CD14-positive monocyte (primary cell): ENCODE measurements around the gene ZC3H11A. TPM values are rescaled to one million over a fixed set of nuclear protein-coding genes. Genes with fewer than 3 reads are reported as not detected.

Experiments used
- DNase-seq, 3 donors: peaks; one replicate each; pipeline ENCODE4 v3.0.0-alpha.2; 2011 to 2022
- H2AFZ ChIP-seq: 2 replicates; pipeline ENCODE4 v1.6.0; 2012; ENCODE audit warnings: mild to moderate bottlenecking, low read depth, low read length, inconsistent platforms; ENCODE audit not compliant: insufficient read depth, poor library complexity, severe bottlenecking
- H3K27ac ChIP-seq, 2 donors: 1 replicate in 1 of 2; 2 replicates in 1 of 2; pipeline ENCODE4 v1.5.1; 2012 to 2013; ENCODE audit warnings: low read length in 2 of 2, control low read depth in 1 of 2, inconsistent platforms in 1 of 2, low read depth in 1 of 2, mild to moderate bottlenecking in 1 of 2
- H3K27me3 ChIP-seq, 2 donors: one replicate each; pipeline versions ENCODE4 v1.6.0 to v1.6.1; 2011 to 2013; ENCODE audit warnings: low read length in 2 of 2; ENCODE audit not compliant: control insufficient read depth in 2 of 2, insufficient read depth in 2 of 2
- H3K36me3 ChIP-seq, 2 donors: replicated peaks in 1 of 2; 1 replicate in 1 of 2; 2 replicates in 1 of 2; pipeline versions ENCODE4 v1.5.1 to v1.6.1; 2012 to 2013; ENCODE audit warnings: low read length in 2 of 2, control low read depth in 1 of 2, inconsistent platforms in 1 of 2, mild to moderate bottlenecking in 1 of 2; ENCODE audit not compliant: insufficient read depth in 2 of 2, control insufficient read depth in 1 of 2
- H3K4me1 ChIP-seq, 2 donors: 1 replicate in 1 of 2; 2 replicates in 1 of 2; pipeline versions ENCODE4 v1.5.1 to v1.6.1; 2012 to 2013; ENCODE audit warnings: low read length in 2 of 2, control low read depth in 1 of 2, inconsistent platforms in 1 of 2, mild to moderate bottlenecking in 1 of 2, moderate library complexity in 1 of 2; ENCODE audit not compliant: insufficient read depth in 2 of 2, control insufficient read depth in 1 of 2
- H3K4me2 ChIP-seq: replicated peaks from 2 replicates; pipeline ENCODE3; 2012; ENCODE audit warnings: low read length, moderate library complexity, mild to moderate bottlenecking; ENCODE audit not compliant: poor library complexity, severe bottlenecking; ENCODE audit errors: extremely low read depth
- H3K4me3 ChIP-seq, 3 experiments: fragments of 200-600 bp in 1 of 3; sonication (generic) in 1 of 3; replicated peaks in 1 of 3; 1 replicate in 2 of 3; 2 replicates in 1 of 3; pipeline ENCODE4 v1.5.1; 2011 to 2013; ENCODE audit warnings: low read length in 3 of 3, mild to moderate bottlenecking in 3 of 3, control low read depth in 2 of 3, low read depth in 2 of 3, inconsistent platforms in 1 of 3, moderate library complexity in 1 of 3
- H3K79me2 ChIP-seq: 2 replicates; pipeline ENCODE4 v1.6.0; 2012; ENCODE audit warnings: mild to moderate bottlenecking, control low read depth, inconsistent platforms, low read length, moderate library complexity; ENCODE audit not compliant: insufficient read depth
- H3K9ac ChIP-seq: 2 replicates; pipeline ENCODE4 v1.6.0; 2017; ENCODE audit warnings: low read length, mild to moderate bottlenecking; ENCODE audit not compliant: insufficient read depth, poor library complexity, severe bottlenecking
- H3K9me3 ChIP-seq, 2 donors: replicated peaks in 1 of 2; 1 replicate in 1 of 2; 2 replicates in 1 of 2; pipeline versions ENCODE4 v1.5.1 to v1.6.1; 2012 to 2013; ENCODE audit warnings: low read length in 2 of 2, control low read depth in 1 of 2; ENCODE audit not compliant: control insufficient read depth in 1 of 2, insufficient read depth in 1 of 2
- H4K20me1 ChIP-seq: 2 replicates; pipeline ENCODE4 v1.6.0; 2012; ENCODE audit warnings: mild to moderate bottlenecking, low read length, control low read depth, moderate library complexity; ENCODE audit not compliant: insufficient read depth
- H3K27ac Mint-ChIP-seq, 7 donors: one replicate each; pipeline ENCODE4 v1.8.0; 2020; ENCODE audit warnings: mild to moderate bottlenecking in 7 of 7, mixed read lengths in 7 of 7, moderate library complexity in 6 of 7, inconsistent platforms in 2 of 7
- H3K27me3 Mint-ChIP-seq, 3 donors: one replicate each; pipeline ENCODE4 v1.8.0; 2021 to 2022; ENCODE audit warnings: low read depth in 3 of 3, mild to moderate bottlenecking in 3 of 3, mixed read lengths in 3 of 3, moderate library complexity in 3 of 3, inconsistent platforms in 1 of 3
- H3K36me3 Mint-ChIP-seq, 2 donors: one replicate each; pipeline ENCODE4 v1.8.0; 2020; ENCODE audit warnings: mixed read lengths in 2 of 2, inconsistent platforms in 1 of 2, mild to moderate bottlenecking in 1 of 2
- H3K4me1 Mint-ChIP-seq: one replicate; pipeline ENCODE4 v1.8.0; 2020; ENCODE audit warnings: mild to moderate bottlenecking, mixed read lengths
- H3K4me3 Mint-ChIP-seq, 2 donors: one replicate each; pipeline ENCODE4 v1.8.0; 2020; ENCODE audit warnings: mild to moderate bottlenecking in 2 of 2, mixed read lengths in 2 of 2, moderate library complexity in 1 of 2
- H3K9me3 Mint-ChIP-seq, 7 donors: one replicate each; pipeline ENCODE4 v1.8.0; 2020 to 2022; ENCODE audit warnings: mixed read lengths in 7 of 7, mild to moderate bottlenecking in 6 of 7, moderate library complexity in 6 of 7, inconsistent platforms in 2 of 7
- WGBS: methylation state at CpG from one replicate; pipeline ENCODE4 v1.1.5; 2013; ENCODE audit warnings: missing lambda C conversion rate; ENCODE audit not compliant: insufficient coverage; 5-methylcytosine and 5-hydroxymethylcytosine counted together
- intact Hi-C, 2 donors: fragments of 100-400 bp; cut with micrococcal nuclease; formaldehyde crosslinking; loops; one replicate each; pipeline versions ENCODE4 v1.15.0 to v1.15.1; 2023
- polyA plus RNA-seq, 3 donors: library from polyadenylated mRNA; depleted of rRNA in 1 of 3; unstranded in 2 of 3; stranded (reverse) in 1 of 3; fragments of 300-500 nt in 2 of 3; fragments of >200 nt in 1 of 3; fragmentation: Illumina TruSeq in 2 of 3; gene quantifications; 1 replicate in 2 of 3; 2 replicates in 1 of 3; pipeline ENCODE4 v1.2.3, GENCODE V29; 2012 to 2021
- TF ChIP-seq, protein P1 (sequence below): fragments of 200-600 bp; IDR thresholded peaks from one replicate; pipeline ENCODE4 v1.8.0; 2022; ENCODE audit warnings: antibody characterized with exemption, mild to moderate bottlenecking

Gene ZC3H11A
- polyA plus RNA-seq, 3 donors: 17.8 to 59.0 (median 23.2) TPM

GRCh38 chr1:203799157-203799556, 3.7 kb downstream of the ZC3H11A start:
- TF ChIP-seq, protein P1, sequence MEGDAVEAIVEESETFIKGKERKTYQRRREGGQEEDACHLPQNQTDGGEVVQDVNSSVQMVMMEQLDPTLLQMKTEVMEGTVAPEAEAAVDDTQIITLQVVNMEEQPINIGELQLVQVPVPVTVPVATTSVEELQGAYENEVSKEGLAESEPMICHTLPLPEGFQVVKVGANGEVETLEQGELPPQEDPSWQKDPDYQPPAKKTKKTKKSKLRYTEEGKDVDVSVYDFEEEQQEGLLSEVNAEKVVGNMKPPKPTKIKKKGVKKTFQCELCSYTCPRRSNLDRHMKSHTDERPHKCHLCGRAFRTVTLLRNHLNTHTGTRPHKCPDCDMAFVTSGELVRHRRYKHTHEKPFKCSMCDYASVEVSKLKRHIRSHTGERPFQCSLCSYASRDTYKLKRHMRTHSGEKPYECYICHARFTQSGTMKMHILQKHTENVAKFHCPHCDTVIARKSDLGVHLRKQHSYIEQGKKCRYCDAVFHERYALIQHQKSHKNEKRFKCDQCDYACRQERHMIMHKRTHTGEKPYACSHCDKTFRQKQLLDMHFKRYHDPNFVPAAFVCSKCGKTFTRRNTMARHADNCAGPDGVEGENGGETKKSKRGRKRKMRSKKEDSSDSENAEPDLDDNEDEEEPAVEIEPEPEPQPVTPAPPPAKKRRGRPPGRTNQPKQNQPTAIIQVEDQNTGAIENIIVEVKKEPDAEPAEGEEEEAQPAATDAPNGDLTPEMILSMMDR: no peak
- Histone ChIP-seq H3K4me2 (no peak overlapping the region), H3K27me3 (no peaks in the 10 kb centered on the region), H3K4me1 (peaks cover 15 to 26% of the 10 kb centered on the region in 2 donors), H3K9ac (no peak overlapping the region), H2AFZ (no peak overlapping the region), H3K36me3 (peaks cover 18 to 65% of the 10 kb centered on the region in 2 donors), H3K9me3 (no peaks in the 10 kb centered on the region), H3K79me2 (peaks cover 86% of the 10 kb centered on the region), H3K27ac (no peak overlapping the region), H4K20me1 (peaks cover 83% of the 10 kb centered on the region), H3K4me3 (no peak overlapping the region)
- H3K4me1 Mint-ChIP-seq: peaks cover 36% of the 10 kb centered on the region
- WGBS: 100% methylated on average over 4 of the region's 4 CpGs
- H3K36me3 Mint-ChIP-seq: peaks cover 34 to 45% of the 10 kb centered on the region in 2 donors
- H3K4me3 Mint-ChIP-seq: no peak overlapping the region
- no peak overlapping the region for H3K27ac Mint-ChIP-seq
- intact Hi-C loops: loop anchor here (5.0 to 10.0 kb wide), 2 partner anchors 37 to 54 kb away; no protein-coding TSS in a partner anchor
- DNase-seq: no peak
- no peaks in the 10 kb centered on the region for H3K9me3 Mint-ChIP-seq
- H3K27me3 Mint-ChIP-seq: peaks cover 0 to 2% (median 0%) of the 10 kb centered on the region in 3 donors

- H3K4me1 ChIP-seq: peaks cover 10 to 22% of the 10 kb centered on the region in 2 donors
- H3K27me3 ChIP-seq: no peaks in the 10 kb centered on the region
- peak overlapping the region in 1 of 2 donors; percentile 15 for H3K27ac ChIP-seq
- H3K36me3 Mint-ChIP-seq: peaks cover 38 to 53% of the 10 kb centered on the region in 2 donors
- H4K20me1 ChIP-seq: peaks cover 91% of the 10 kb centered on the region
- H3K9me3 Mint-ChIP-seq: no peaks in the 10 kb centered on the region
- H3K27me3 Mint-ChIP-seq: peaks cover 0 to 2% (median 0%) of the 10 kb centered on the region in 3 donors
- peak overlapping the region in 1 of 7 donors; percentile 12 for H3K27ac Mint-ChIP-seq
- H3K9me3 ChIP-seq: no peaks in the 10 kb centered on the region
- H3K36me3 ChIP-seq: peaks cover 18 to 73% of the 10 kb centered on the region in 2 donors
- H3K4me3 Mint-ChIP-seq: no peak overlapping the region
- H3K79me2 ChIP-seq: peaks cover 94% of the 10 kb centered on the region
- WGBS: no CpG with 5 or more reads among the region's 1 CpG
- peaks cover 33% of the 10 kb centered on the region for H3K4me1 Mint-ChIP-seq
- intact Hi-C loops: loop anchor here (5.0 to 10.0 kb wide), 2 partner anchors 38 to 55 kb away; no protein-coding TSS in a partner anchor
- TF ChIP-seq, protein P1: no peak
- no peak for DNase-seq
- no peak overlapping the region for H3K4me2 ChIP-seq
- no peak overlapping the region for H2AFZ ChIP-seq
- H3K9ac ChIP-seq: no peak overlapping the region
- no peak overlapping the region for H3K4me3 ChIP-seq
Measured at GRCh38 chr1:203799971-203800370, 4.5 kb downstream of the ZC3H11A start.
